PC-9 (cell line): ENCODE measurements around the gene AGAP1. TPM values are rescaled to one million over a fixed set of nuclear protein-coding genes. Genes with fewer than 3 reads are reported as not detected.

Experiments used
- BruUV-seq: library from RNA; stranded (reverse); fragments of 400-500 nt; replicated peaks from 2 replicates; lab custom pipeline; 2021; lab: Mats Ljungman, UMichigan
- CTCF ChIA-PET: fragments of 300-600 bp; sonication (Branson Sonifier 250); formaldehyde crosslinking; loops from one replicate; lab custom pipeline; 2022; ENCODE audit warnings: antibody characterized with exemption; lab: Charles Lee
- POLR2A ChIA-PET: fragments of 300-600 bp; sonication (Branson Sonifier 250); formaldehyde crosslinking; loops from one replicate; lab custom pipeline; 2022; ENCODE audit warnings: antibody characterized with exemption; ENCODE audit not compliant: unreplicated experiment; lab: Charles Lee
- DNase-seq, 2 experiments: peaks; one replicate each; pipeline versions ENCODE4 v3.0.0 to v3.0.0-alpha.2; 2015 to 2022; ENCODE audit warnings: mixed read lengths in 1 of 2
- H2AFZ ChIP-seq: fragments of 200-600 bp; sonication (generic); 2 replicates; pipeline ENCODE4 v1.8.1; 2017; ENCODE audit warnings: antibody characterized with exemption
- H3F3A ChIP-seq: fragments of 200-600 bp; sonication (generic); 2 replicates; pipeline ENCODE4 v1.8.1; 2017; ENCODE audit warnings: antibody characterized with exemption, mild to moderate bottlenecking, low read depth; ENCODE audit not compliant: insufficient read depth
- H3K27ac ChIP-seq: fragments of 200-600 bp; sonication (generic); 2 replicates; pipeline ENCODE4 v1.6.1; 2016; ENCODE audit warnings: mixed run types
- H3K27me3 ChIP-seq: fragments of 200-600 bp; sonication (generic); 2 replicates; pipeline ENCODE4 v1.6.1; 2016; ENCODE audit warnings: low read depth, mixed run types; ENCODE audit not compliant: insufficient read depth
- H3K36me3 ChIP-seq: fragments of 200-600 bp; sonication (generic); 2 replicates; pipeline ENCODE4 v1.6.1; 2016; ENCODE audit warnings: low read depth, mixed run types
- H3K4me1 ChIP-seq: fragments of 200-600 bp; sonication (generic); replicated peaks from 2 replicates; pipeline ENCODE4 v1.6.1; 2016; ENCODE audit warnings: mixed run types; ENCODE audit not compliant: insufficient read depth
- H3K4me2 ChIP-seq: fragments of 200-600 bp; sonication (generic); 2 replicates; pipeline ENCODE4 v1.6.1; 2017; ENCODE audit warnings: mixed run types
- H3K4me3 ChIP-seq: fragments of 200-600 bp; sonication (generic); 2 replicates; pipeline ENCODE4 v1.6.1; 2016; ENCODE audit warnings: mixed run types
- H3K79me2 ChIP-seq: fragments of 200-600 bp; sonication (generic); 2 replicates; pipeline ENCODE4 v1.6.1; 2017; ENCODE audit warnings: low read depth, mixed run types
- H3K9me2 ChIP-seq: fragments of 200-600 bp; sonication (generic); 2 replicates; pipeline ENCODE4 v1.8.1; 2017; ENCODE audit warnings: mild to moderate bottlenecking; ENCODE audit not compliant: insufficient read depth
- H3K9me3 ChIP-seq: fragments of 200-600 bp; sonication (generic); 2 replicates; pipeline ENCODE4 v1.8.1; 2016; ENCODE audit warnings: low read depth; ENCODE audit not compliant: insufficient read depth
- H4K20me1 ChIP-seq: fragments of 200-600 bp; sonication (generic); 2 replicates; pipeline ENCODE4 v1.8.1; 2017; ENCODE audit not compliant: insufficient read depth
- CTCF ChIP-seq: fragments of 200-600 bp; sonication (generic); conservative IDR thresholded peaks from 2 replicates; pipeline ENCODE4 v1.6.1; 2017; ENCODE audit warnings: mixed run types, antibody characterized with exemption, mild to moderate bottlenecking, moderate library complexity
- EZH2 ChIP-seq: fragments of 200-600 bp; sonication (generic); IDR thresholded peaks from 2 replicates; pipeline ENCODE4 v1.8.0; 2017; ENCODE audit warnings: antibody characterized with exemption, low read depth
- intact Hi-C: fragments of 100-400 bp; cut with micrococcal nuclease; formaldehyde crosslinking; loops from one replicate; pipeline ENCODE4 v1.10.0; 2022; ENCODE audit not compliant: unreplicated experiment
- total RNA-seq: library from RNA; stranded (reverse); gene quantifications from 2 replicates; pipeline ENCODE4 v1.2.3, GENCODE V29; 2021

Gene AGAP1
- total RNA-seq, 1 experiment from 2014 or later, result 91.4 TPM

DNA sequence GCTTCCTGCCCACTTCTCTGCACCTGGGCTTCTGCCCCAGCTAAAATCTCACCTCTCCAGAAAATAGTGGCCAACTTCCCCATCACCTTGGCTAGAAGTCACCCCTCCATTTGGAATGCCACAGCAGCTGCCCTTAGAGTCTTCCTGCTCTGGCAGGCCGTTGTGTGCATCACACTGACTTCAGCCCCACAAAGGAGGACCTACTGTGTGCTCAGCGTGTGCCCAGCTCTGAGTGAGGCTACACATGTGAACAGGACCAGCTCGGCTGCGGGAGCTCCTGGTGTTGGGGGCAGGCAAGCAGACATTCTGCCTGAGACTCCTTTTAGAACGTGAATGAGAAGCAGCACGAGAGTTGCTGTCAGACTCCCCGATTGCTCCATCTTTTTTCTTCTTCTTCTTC, 78.7 kb downstream of the AGAP1 start:
- peaks cover 59% of the 10 kb centered on the region for H3K4me1 ChIP-seq
- intact Hi-C loops, result loop anchor here (5.0 to 10.0 kb wide), 2 partner anchors 178 to 615 kb away; no protein-coding TSS in a partner anchor
- no peak overlapping the region for H3K4me2 ChIP-seq
- H3K9me2 ChIP-seq, result no peaks in the 10 kb centered on the region
- no peaks in the 10 kb centered on the region for H3K27me3 ChIP-seq
- no peaks in the 10 kb centered on the region for H3K9me3 ChIP-seq
- no peak for TF ChIP-seq EZH2
- TF ChIP-seq CTCF, result no peak
- ChIA-PET POLR2A (no interaction called here), CTCF (no interaction called here)
- peaks cover 9% of the 10 kb centered on the region; the same call in 1 of the 2 replicates for H3K36me3 ChIP-seq
- no peak overlapping the region for H3K4me3 ChIP-seq
- no peak overlapping the region for H3K27ac ChIP-seq
- no TSS peak for BruUV-seq
- peaks cover 44% of the 10 kb centered on the region for H3F3A ChIP-seq
- peaks cover 35% of the 10 kb centered on the region for H4K20me1 ChIP-seq
- no peak for DNase-seq
- no peak overlapping the region for H2AFZ ChIP-seq
- peaks cover 92% of the 10 kb centered on the region for H3K79me2 ChIP-seq

DNA sequence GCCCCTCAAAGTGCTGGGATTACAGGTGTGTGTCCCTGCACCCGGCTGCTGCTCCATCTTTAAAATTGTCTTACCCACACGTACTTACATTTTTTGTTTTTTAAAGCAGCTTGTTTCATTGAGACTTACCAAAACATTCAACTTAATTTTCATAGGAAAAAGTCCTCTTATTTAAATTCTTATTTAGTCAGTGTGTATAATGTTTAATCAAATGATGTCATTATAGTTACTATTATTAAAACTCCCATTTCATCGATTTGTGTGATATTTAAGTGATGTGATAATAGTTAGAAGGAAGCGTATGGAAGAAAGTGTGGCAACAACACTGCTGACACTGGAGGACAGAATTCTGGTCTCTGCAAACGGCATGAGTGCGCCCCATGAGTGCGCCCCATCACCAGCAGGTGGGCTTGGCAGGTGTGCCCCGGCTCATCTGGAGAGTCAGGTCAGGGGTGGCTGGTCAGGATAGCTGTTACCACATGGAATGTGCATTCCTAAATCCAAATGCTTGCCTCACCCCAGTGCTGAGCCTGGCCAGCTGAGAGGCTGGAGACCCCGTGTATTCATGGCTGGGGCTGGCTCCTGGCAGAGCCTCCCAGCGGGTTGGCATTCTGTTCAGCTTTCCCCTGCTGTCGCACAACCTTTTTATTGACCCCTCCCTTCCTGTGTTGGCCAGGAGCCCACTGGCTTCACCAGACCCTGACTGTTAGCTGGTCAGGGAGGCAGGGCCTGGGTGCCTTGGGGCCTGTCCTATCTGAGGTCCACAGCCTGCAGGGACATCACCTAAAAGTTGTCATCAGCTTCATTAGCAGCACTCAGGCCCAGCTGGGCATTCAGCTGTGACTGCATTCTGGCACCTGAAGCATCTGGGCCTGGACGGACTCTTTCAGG, 79.7 kb downstream of the AGAP1 start:
- peaks cover 44% of the 10 kb centered on the region for H4K20me1 ChIP-seq
- H3F3A ChIP-seq, result peaks cover 38% of the 10 kb centered on the region
- H2AFZ ChIP-seq, result no peak overlapping the region
- no peaks in the 10 kb centered on the region for H3K9me2 ChIP-seq
- no peaks in the 10 kb centered on the region for H3K9me3 ChIP-seq
- ChIA-PET CTCF (no interaction called here), POLR2A (interaction anchor here (0.6 kb wide), 1 partner anchor 166 kb away, joined by 3 read pairs; no protein-coding TSS in a partner anchor)
- no peak overlapping the region for H3K4me2 ChIP-seq
- peaks cover 4% of the 10 kb centered on the region; the same call in 1 of the 2 replicates for H3K36me3 ChIP-seq
- BruUV-seq, result no TSS peak
- no peak for TF ChIP-seq CTCF
- no peak for TF ChIP-seq EZH2
- H3K27me3 ChIP-seq, result no peaks in the 10 kb centered on the region
- H3K4me3 ChIP-seq, result no peak overlapping the region
- peaks cover 93% of the 10 kb centered on the region for H3K79me2 ChIP-seq
- H3K4me1 ChIP-seq, result peaks cover 53% of the 10 kb centered on the region
- no peak for DNase-seq
- H3K27ac ChIP-seq, result no peak overlapping the region
- intact Hi-C loops, result loop anchor here (5.0 to 10.0 kb wide), 2 partner anchors 179 to 616 kb away; no protein-coding TSS in a partner anchor

DNA sequence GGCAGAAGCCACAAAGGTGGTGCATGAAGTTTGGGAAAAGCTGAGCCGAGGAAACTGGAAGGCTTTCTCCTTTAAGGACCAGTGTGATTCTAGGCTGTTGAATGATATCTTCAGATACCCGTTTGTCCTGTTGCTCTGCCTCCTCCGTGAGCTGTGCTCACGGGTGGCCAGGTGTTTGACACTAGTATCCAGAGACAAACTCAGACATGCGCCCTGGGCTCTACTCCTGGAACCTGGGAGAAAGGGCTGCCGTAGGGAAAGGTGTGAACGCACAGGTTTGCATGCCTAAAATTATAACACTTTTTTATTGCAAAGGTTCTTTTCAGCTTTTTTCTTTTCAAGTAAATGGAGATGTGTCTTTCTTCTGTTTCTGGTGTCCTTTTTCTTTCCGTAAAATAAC, 81.6 kb downstream of the AGAP1 start:
- no peaks in the 10 kb centered on the region for H3K9me2 ChIP-seq
- BruUV-seq, result no TSS peak
- peaks cover 100% of the 10 kb centered on the region for H3K79me2 ChIP-seq
- intact Hi-C loops, result loop anchor here (10.0 kb wide), 1 partner anchor 181 kb away; no protein-coding TSS in a partner anchor
- TF ChIP-seq CTCF (no peak), EZH2 (no peak)
- no peak overlapping the region for H2AFZ ChIP-seq
- no peak overlapping the region for H3K4me3 ChIP-seq
- ChIA-PET CTCF (interaction anchor here (1.1 kb wide), 1 partner anchor 458 kb away, joined by 3 read pairs; no protein-coding TSS in a partner anchor), POLR2A (no interaction called here)
- no peaks in the 10 kb centered on the region for H3K36me3 ChIP-seq
- no peaks in the 10 kb centered on the region for H3K27me3 ChIP-seq
- H3F3A ChIP-seq, result peaks cover 20% of the 10 kb centered on the region
- peaks cover 39% of the 10 kb centered on the region for H3K4me1 ChIP-seq
- no peaks in the 10 kb centered on the region for H3K9me3 ChIP-seq
- no peak overlapping the region for H3K4me2 ChIP-seq
- H4K20me1 ChIP-seq, result peaks cover 49% of the 10 kb centered on the region
- DNase-seq, result no peak
- H3K27ac ChIP-seq, result no peak overlapping the region
